Cardiac fibroblast (primary cell): ENCODE results near the gene GLI2.

Source experiments
- DNase-seq, 2 donors: peaks; one replicate each; pipeline versions ENCODE4 v3.0.0 to v3.0.0-alpha.2; 2010; ENCODE audit warnings: low read depth in 2 of 2
- H3K4me3 ChIP-seq, 2 donors: replicated peaks in 1 of 2; 1 replicate in 1 of 2; 2 replicates in 1 of 2; pipeline ENCODE4 v1.5.1; 2011; ENCODE audit warnings: low read depth in 2 of 2, low read length in 2 of 2, mild to moderate bottlenecking in 2 of 2, moderate library complexity in 1 of 2
- CTCF ChIP-seq: IDR thresholded peaks from one replicate; pipeline ENCODE4 v1.5.1; 2011; ENCODE audit warnings: low read depth, mild to moderate bottlenecking, low read length, inconsistent platforms

Gene GLI2

DNA sequence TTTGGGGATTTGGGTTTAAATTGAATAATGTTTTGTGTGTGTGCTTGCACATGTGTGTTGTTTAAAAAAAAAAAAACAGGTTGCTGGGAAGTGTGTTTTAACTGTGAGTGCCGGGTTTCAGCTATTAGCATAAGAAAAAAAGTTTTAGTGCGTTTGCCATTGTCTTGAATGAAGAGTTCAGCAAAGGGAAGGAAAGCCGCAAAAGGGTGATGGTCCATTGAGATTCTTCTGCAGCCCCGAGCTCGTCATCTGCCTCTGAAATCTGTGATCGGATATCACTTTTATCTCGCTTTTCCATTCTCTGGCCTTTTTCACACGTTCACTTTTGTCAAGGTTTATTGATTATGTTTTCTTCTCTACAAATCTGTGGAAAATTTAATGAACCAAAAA lies 4.7 kb downstream of the GLI2 start:
- TF ChIP-seq CTCF = no peak
- DNase-seq = no peak
- H3K4me3 ChIP-seq = no peak overlapping the region

DNA sequence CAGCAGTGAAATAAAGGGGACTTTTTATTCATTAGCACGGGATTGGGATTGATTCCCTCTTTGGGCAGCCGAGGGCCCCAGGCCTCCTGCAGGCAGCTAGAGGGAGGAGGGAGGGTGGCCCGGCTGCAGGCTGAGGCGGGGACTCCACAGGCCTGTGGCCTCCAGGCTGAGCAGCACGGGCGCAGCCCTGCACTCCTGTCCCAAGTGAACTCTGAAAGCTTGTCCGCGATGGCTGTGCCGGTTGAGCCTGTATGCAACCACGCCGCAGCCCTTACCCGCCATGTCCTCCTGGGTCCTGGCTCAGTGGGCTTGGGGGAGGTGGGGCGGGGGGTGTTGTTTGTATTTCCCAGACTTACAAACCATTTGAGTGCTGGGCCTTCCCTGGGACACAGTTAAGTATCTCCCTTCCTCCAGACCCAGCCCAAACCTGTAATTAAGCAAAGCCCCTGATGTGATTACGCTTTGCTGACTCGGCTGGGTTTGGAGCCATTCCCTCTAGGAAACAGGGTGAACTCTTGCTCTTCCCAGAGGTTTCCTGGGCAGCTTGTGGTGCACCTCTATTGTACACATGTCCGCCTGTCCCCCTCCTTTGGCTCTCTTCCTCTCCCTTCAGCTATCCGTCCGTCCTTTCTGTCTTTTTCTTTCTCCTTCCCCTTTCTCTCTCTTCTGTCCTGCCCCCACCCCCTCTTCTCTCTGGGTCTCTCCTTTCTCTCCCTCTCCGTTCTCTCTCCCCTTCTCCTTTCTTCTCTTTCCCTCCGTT lies 5.3 kb downstream of the GLI2 start:
- peak overlapping the region; percentile 13 to 33 for H3K4me3 ChIP-seq
- DNase-seq = peak; percentile 32 to 48
- peak; percentile 22 for TF ChIP-seq CTCF

GRCh38 chr2:120741571-120742561 lies 6.2 kb downstream of the GLI2 start:
- TF ChIP-seq CTCF = no peak

DNA sequence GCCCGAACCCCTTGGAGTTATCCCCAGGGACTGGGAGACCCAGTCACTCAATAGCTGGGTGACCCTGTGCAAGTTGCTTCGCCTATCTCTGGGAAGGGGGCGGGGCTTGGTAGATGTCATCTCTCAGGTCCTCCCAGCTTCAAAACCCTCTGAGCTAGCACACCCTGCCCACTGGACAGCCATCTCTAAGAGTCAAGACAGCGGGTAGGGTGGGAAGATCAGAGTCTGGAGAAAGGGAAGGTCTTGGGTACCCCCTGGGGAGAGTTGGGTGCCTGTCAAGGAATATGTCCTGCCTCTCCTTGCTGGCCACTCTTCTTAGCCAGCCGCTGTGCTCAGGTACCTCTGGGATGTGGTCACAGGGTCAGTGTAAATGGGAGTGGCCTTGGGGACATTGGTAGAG lies 8.0 kb downstream of the GLI2 start:
- TF ChIP-seq CTCF = no peak
- no peak for DNase-seq
- no peak overlapping the region for H3K4me3 ChIP-seq

More at GRCh38 chr2:120741571-120742561, 6.2 kb downstream of the GLI2 start:
- H3K4me3 ChIP-seq = peak overlapping the region; percentile 15 to 33
- peak in 1 of 2 donors; percentile 19 for DNase-seq

DNA sequence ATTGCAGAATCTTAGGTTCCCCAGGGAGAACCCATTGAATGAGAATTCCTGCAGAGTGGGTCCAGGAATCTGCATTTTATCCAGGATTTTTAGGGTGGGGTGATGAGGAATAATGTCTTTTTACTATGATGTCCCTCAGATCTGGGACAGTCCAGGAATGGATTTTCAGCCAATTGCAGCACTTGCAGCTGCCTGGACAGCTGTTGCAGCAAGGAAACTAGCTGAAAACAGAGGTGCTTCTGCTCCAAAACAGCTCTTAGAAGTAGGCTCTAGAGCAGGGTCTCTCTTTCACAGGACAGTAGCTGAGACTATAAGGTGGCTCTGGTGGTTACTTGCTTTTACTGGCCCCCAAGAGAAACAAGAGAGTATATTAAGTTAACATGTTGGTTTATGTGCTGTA lies 9.1 kb downstream of the GLI2 start:
- no peak for DNase-seq
- H3K4me3 ChIP-seq = no peak overlapping the region
- no peak for TF ChIP-seq CTCF

- no peak for TF ChIP-seq CTCF
Observed at GRCh38 chr2:120745420-120746111, 9.9 kb downstream of the GLI2 start.

More at GRCh38 chr2:120745420-120746111, 9.9 kb downstream of the GLI2 start:
- no peak overlapping the region for H3K4me3 ChIP-seq
- no peak for DNase-seq
